PFSK-1 (cell line): ENCODE data around the gene PLK3.

ENCODE experiments used
- POLR2AphosphoS5 ChIP-seq: IDR thresholded peaks from 2 replicates; pipeline ENCODE4 v1.6.1; 2012; ENCODE audit warnings: low read depth, mild to moderate bottlenecking, control low read depth, low read length, moderate library complexity
- SIN3A ChIP-seq: IDR thresholded peaks from 2 replicates; pipeline ENCODE4 v1.6.1; 2012; ENCODE audit warnings: mild to moderate bottlenecking, low read length, moderate library complexity, borderline replicate concordance; ENCODE audit not compliant: insufficient read depth
- TAF1 ChIP-seq: IDR thresholded peaks from 2 replicates; pipeline ENCODE4 v1.6.1; 2012; ENCODE audit warnings: low read length, control low read depth, borderline replicate concordance; ENCODE audit not compliant: insufficient read depth
- TF ChIP-seq, protein P1 (sequence below), 2 experiments: IDR thresholded peaks; 2 replicates each; pipeline versions ENCODE4 v1.6.1 to v1.8.0; 2011 to 2012; ENCODE audit warnings: low read depth in 2 of 2, low read length in 2 of 2, control low read depth in 1 of 2, inconsistent platforms in 1 of 2, mild to moderate bottlenecking in 1 of 2, moderate library complexity in 1 of 2; ENCODE audit not compliant: insufficient read depth in 1 of 2

- TF ChIP-seq POLR2AphosphoS5 (no peak), TAF1 (no peak), SIN3A (no peak)
- TF ChIP-seq, protein P1, sequence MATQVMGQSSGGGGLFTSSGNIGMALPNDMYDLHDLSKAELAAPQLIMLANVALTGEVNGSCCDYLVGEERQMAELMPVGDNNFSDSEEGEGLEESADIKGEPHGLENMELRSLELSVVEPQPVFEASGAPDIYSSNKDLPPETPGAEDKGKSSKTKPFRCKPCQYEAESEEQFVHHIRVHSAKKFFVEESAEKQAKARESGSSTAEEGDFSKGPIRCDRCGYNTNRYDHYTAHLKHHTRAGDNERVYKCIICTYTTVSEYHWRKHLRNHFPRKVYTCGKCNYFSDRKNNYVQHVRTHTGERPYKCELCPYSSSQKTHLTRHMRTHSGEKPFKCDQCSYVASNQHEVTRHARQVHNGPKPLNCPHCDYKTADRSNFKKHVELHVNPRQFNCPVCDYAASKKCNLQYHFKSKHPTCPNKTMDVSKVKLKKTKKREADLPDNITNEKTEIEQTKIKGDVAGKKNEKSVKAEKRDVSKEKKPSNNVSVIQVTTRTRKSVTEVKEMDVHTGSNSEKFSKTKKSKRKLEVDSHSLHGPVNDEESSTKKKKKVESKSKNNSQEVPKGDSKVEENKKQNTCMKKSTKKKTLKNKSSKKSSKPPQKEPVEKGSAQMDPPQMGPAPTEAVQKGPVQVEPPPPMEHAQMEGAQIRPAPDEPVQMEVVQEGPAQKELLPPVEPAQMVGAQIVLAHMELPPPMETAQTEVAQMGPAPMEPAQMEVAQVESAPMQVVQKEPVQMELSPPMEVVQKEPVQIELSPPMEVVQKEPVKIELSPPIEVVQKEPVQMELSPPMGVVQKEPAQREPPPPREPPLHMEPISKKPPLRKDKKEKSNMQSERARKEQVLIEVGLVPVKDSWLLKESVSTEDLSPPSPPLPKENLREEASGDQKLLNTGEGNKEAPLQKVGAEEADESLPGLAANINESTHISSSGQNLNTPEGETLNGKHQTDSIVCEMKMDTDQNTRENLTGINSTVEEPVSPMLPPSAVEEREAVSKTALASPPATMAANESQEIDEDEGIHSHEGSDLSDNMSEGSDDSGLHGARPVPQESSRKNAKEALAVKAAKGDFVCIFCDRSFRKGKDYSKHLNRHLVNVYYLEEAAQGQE (IDR thresholded peaks at IDR 0.05; ENCODE audit: insufficient read depth in 1 of 2, low read depth in 2 of 2, low read length in 2 of 2), result no peak
Measured at GRCh38 chr1:44806025-44806703, 6.0 kb downstream of the PLK3 start.
